ENCODE data around the gene DNAJB4.
"Not testable (repeated sequence)": the region's sequence is repeated elsewhere in the genome, so short reads cannot be mapped to it uniquely, and the experiment has no call there.

Gene DNAJB4

DNA sequence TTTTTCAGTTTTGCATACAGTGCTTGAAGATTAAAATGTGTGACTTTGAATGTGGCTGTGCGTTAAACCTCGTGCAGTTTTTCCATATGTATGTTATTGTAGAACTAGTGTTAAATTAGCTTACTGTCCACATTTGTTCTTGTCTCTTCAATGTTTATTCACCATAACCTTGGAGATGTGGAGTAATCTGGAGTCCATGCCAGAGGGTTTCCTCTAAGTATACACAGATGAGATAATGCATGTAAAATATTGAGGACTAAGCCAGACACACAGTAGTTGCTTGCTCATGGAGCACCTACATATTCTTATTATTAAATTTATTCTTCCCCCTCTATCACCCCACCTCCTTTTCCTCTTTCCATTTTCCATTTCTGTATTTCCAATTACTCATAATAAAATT is 33.3 kb downstream of the DNAJB4 start:
- no peak for DNase-seq (ENCODE audit: low spot score)

DNA sequence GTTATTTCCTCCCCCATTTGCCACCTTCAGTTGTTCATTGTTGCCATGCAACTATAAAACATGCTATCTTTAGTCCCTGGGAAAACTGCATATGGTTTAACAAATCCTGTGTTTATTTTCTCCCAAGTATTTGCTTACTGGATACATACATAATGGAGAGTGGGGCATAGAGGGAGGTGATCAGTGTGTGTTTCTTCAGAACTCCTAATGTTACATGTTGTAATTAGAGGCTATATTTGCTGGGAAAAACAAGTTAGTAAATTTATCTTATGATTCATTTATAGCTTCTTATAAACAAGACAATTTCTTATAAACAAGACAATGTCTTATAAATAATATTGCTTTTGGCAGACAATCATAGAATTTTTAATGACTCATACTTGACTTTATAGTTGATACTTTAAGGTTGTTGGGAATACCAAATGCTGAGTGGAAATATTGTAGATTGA is 33.8 kb downstream of the DNAJB4 start:
- DNase-seq (ENCODE audit: low spot score), result no peak

DNA sequence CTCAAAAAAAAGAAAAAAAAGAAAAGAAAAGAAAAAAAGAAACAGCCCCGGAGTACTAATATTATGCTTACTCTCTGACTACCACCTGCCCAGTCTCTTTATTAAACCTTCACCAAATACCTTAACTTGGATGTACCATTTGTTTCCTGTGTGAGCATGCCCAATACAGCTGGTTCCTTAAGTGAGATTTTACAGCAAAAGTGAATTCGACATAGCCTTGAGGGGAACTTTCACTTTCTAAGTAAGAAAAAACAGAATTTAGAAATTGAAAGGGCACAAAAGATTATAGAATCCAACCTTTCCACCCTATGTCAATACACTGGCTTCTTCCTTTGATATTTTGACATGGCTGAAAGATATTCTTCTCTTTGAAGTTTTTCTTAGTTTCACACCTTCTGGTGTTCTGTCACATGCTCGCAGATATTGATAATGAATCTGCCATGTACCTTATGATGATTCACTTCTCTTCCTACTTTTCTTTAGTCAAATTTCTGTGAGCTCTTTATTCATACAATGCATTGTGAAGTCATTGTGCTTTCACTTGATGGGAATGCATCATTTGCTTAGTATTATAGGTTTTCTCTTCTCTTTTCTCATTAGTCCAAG is 35.8 kb downstream of the DNAJB4 start:
- no peak for DNase-seq (ENCODE audit: low spot score)

DNA sequence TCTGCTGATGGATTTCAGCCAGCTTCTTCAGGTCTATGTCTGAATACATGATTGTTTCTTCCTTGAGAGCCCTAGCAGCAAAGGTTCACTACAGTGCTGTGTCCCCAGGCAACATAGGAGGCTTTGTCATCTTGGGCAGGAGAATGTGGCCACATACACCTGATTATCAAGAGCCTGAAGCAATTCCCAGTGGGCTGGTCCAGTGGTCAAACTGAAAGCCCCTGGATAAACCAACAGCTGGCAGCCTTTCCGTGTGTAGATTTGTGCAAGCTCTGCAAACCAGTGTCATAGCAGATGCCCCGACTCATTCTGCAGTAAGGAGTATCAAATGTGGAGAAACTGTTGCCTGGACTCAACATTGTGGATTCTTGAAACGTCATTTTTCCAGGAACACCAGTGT is 38.7 kb downstream of the DNAJB4 start:
- DNase-seq (ENCODE audit: low spot score), result no peak

DNA sequence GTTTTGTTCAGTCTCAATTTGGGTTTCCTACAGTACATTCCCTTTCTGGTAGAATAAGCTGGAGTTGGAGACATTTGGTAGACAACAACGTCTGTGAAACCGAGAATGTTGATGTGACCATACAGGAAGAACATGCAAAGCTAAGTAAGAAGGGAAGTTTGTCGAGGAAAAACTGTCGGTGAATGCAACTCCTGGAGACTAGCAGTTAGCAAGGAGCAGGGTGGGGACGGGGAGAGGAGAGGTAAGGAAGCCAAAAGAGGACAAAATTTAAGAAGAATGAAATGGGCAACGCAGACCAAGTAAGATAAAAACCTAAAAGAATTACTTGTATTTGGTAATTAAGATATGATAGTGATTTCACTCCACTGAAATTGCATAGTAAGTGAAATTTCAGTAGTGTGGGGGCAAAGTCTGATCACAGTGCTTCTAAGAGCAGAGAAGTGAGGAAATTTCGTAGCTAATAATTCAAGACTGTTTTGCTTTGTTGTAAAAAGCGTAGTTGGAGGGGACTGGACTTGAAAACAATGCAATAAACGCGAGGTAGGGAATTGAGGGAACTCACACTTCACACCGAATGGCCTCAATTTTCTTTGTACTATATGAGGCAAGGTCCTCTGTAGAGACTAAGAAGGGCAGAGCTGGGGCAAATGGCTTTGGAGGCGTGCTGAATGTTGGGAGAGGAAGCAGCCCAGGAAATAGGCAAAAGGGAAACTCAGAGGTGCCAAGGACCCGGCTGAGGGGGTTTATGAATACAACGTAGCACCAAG is 40.2 kb downstream of the DNAJB4 start:
- DNase-seq (ENCODE audit: low spot score), result no peak

DNA sequence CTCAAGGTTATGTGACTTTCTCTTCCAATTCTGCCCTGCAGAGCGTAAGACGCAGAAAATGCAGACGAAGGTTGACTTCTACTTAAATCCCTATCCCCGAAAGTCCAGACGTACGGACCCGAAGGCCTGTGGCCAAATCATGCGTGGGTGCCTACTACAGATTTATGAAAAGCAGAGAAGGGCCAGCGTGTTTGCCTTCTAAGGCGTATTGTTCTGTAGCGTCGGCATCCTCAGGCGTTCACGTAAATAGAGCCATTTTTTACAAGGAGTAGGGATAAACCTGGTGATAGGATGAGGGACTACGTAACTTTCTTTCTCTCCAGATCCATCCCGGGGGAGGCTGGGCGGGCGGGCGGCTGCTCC is 40.8 kb downstream of the DNAJB4 start:
- DNase-seq (ENCODE audit: low spot score), result no peak

DNA sequence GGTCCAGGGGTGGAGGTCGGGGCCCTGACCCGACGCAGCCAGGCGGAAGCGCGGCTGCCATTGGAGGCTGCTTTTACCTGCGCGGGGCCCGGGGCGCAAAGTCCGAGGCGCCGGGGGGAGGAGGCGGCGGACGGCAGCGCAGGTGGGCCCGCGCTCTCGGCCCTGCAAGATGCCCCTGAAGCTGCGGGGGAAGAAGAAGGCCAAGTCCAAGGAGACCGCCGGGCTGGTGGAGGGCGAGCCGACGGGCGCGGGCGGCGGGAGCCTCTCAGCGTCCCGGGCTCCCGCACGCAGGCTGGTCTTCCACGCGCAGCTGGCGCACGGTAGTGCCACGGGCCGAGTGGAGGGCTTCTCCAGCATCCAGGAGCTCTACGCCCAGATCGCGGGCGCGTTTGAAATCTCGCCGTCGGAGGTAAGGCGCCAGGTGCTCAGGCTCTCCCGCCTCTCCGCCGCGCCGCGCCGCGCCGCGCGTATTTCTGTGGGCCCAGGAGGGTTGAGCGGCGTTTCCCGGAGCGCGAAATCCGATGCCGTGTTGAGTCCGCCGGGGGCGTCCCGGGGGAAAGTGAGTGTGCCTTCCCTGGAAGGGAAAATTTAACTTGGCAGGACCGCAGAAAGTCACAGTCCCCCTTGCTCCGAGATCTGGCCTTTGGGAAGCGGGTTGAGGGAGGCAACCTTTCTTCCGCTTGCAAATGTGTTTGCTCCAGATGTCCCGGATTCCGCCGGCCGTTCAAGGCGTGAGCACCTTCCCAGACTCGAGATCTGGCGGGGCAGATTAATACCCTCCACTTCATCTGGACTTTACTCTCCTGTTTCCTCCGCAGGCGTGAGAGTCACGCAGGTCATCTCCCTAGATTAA is 41.4 kb downstream of the DNAJB4 start, which contains the start of gene GIPC2:
Gene GIPC2 (plus strand): TSS at position 41 of the 853 bp plus-strand sequence. CDS start 129 bp downstream, at position 170.
- peak; percentile 50 for DNase-seq (ENCODE audit: low spot score)

DNA sequence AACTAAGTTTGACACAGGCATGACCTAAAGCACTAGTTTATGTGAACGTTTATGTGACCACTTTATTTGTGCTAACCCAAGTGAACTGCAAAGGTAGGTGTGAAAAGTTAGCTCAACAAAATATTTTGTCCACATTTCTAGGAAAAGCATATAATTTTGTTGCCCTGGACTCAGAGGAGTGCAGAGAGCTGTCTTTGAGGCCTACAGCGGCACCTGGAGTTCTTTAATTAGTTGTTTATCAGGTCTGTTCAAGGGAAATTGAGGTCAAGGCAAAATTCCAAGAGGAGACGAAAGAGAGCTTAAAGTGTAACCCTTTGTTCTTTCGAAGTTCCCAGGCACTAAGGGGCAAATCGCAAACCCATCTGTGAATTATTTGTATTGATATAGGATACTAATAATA is 42.4 kb downstream of the DNAJB4 start:
- no peak for DNase-seq (ENCODE audit: low spot score)

DNA sequence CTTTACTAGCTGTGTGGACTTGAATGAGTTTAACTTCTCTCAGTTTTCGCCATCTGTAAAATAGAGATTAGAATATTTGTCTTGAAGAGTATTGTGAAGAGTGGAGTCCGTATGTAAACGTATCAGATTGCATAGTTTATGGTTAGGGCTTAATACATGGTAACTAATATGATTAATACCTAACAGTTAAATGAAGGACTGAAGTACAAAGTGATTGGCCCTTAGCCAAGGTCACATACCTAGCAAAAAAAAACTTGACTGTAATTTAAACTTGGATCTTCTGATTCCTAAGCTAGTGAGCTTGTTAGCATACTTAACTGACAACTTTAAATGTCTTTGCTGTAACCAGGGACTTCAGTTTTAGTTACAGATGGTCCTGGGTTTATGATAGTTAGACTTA is 42.9 kb downstream of the DNAJB4 start:
- DNase-seq (ENCODE audit: low spot score), result no peak

DNA sequence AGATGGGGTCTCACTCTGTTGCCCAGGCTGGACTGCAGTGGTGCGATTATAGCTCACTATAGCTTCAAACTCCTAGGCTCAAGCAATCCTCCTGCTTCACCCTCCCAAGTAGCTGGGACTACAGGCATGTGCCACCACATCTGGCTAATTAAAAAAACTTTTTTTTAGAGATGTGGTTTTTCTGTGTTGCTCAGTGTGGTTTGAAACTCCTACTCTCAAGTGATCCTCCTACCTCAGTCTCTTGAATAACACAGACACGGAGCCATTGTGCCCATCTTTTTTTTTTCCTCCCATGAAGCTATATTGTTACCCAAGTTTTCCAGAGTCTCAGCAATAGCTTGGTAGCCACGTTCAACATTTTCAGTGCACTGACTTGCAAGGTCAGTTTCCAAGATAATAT is 43.7 kb downstream of the DNAJB4 start:
- DNase-seq (ENCODE audit: low spot score), result no peak

DNA sequence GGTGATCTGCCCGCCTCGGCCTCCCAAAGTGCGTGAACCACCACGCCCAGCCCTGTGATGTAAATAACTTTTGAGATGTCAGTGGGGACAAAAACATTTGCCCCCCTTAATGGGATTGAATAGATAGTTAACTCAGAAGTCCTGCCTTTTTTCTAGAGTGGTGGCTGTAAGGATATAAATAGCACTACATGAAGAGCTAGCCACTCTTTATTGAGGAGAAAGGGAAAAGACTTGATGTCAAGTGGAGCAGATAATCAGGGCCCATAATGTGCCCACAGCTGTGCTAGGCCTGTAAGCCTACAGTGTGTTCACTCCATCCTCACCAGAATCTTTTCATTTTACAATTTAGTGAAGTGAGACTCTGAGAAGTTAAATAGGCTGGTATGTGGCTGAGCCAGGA is 44.7 kb downstream of the DNAJB4 start:
- no peak for DNase-seq (ENCODE audit: low spot score)

DNA sequence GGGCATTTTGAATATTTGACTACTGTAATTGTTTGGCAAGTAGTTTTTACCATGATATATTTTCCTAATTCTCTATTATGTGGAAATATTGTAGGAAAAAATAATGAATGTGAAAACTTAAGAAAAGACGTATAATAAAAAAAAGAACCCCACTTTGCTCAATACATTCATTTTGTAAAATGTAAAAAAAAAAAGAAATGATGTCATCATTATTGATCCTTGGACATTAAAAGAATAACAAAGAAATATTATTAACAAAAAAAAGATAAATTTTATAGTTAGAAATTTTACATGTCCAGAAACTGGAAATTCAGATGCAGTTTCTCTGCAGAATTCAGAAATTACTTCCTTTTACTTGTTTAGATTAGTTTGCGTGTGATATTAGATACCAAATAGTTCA is 46.3 kb downstream of the DNAJB4 start:
- no peak for DNase-seq (ENCODE audit: low spot score)

DNA sequence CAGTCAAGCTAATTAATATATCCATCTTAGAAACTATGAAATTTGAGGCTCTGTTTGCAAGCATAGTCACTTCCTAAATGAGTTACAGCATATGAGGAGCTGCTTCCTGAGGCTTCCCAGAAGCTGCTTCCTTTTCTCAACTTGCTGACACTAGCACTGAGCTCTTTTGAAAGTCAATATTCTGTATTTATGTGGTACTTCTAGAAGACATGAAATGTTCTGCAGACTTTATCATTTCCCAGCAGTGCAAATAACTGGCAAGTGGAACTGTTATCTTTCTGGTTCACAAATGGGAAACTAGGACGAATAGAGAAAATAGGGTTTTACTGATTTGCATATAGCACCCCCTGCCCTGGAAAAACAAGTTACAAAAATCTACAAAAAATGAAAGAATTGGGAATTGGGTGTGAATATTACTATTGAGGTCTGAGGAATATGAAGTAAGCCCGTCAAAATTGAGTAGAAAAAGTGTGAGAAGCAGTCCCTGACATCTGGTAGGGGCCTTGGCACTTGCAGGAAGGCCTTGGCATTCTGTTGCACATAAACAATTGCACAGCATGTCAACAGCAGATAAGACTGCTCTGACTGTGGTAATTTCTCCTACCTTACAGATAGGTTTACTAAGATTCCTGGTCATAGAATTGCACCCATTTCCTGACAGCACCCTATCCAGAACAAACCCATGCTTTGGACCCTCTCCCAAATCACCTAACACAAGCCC is 48.1 kb downstream of the DNAJB4 start:
- DNase-seq (ENCODE audit: low spot score), result no peak

DNA sequence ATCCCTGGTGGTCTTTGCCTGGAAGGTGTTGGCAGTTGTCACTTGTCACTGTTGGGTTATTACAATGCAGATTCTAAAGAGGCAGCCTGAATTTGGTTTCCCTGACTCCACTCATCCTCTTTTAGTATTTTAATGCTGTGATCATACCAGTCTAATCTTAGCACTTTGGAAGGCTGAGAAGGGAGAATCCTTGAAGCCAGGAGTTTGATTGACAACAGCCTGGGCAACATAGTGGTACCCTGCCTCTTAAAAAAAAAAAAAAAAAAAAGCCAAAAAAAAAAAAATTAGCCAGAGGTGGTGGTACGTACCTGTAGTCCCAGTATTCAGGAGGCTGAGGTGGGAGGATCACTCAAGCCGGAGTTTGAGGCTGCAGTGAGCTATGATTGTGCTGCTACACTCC is 48.8 kb downstream of the DNAJB4 start:
- DNase-seq (ENCODE audit: low spot score), result no peak

DNA sequence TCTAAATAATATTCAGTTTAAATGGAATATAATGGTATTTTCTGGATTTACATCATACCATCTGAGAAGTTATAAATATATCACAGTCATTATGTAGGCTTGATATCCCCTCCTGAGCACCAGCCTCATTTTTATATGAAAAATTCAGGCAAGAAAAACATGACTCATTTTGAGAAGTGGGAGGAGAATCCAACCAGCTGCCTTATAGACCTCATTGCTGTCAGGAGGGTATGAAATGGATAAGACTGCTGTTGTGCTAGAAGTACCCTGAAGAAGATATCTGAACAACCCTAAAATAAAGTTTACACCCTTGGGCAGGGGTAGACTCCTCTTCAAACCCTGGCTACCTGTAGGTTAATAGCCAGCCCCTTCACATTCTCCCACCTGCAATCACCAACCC is 49.8 kb downstream of the DNAJB4 start:
- DNase-seq (ENCODE audit: low spot score), result no peak

DNA sequence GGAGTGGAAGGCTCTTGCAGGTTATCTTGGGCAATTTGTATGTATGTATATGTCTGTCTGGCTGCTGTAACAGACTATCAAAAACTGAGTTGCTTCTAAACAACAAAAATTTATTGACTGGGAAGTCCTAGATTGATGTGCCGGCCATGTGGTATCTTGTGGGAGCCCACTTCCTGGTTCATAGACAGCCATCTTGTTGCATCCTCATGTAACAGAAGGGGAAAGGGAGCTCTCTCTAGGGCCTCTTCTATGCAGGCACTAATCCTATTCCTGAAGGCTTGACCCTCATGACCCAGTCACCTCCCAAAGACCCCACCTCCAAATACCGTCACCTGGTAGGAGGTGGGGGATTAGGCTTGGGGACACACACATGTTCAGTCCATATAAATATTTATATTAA is 50.2 kb downstream of the DNAJB4 start:
- no peak for DNase-seq (ENCODE audit: low spot score)

DNA sequence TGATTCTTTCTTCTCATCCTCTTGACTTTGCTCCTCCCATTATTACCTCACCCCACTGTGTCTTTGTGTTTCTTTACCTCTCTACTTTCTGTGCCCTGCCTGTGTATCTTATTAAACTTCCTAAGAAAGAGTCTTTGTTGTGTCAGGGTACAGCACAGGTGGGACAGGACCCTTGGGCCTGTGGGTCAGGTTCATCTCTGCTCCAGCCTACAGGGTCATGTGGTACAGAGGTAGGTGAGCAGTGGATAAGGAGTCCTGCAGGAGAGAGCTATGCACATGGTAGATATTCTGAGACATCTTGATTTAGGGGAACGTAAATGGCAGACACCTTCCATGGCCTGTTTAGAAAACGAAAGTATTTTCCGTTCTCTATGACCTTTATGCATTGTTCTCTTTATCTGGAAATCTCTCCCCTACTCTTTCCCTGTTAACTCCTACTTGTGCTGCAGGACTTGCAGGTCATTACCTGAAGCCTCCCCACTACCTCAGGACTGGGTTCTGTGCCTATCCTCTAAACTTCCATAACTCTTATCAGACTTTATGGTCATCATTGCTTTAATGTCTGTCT is 50.9 kb downstream of the DNAJB4 start:
- DNase-seq (ENCODE audit: low spot score), result no peak

DNA sequence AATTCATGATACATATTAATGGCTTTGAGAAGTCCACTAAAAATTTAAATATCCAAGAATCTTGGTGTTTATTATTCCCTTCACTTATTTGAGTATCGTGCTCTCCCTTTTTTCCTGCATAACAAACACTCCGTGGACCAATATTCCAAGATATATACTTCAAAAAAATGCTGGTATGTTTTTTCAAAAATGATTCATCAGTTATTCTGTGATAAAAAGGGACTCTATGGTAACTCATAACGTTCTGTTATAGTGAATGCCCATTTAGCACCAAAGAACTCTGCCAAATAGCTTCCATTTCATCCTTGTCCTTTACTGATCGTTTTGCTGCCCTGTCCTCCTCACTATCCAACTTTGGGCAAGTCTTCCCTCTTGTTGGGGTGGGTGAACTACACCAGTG is 53.9 kb downstream of the DNAJB4 start:
- no peak for DNase-seq (ENCODE audit: low spot score)

DNA sequence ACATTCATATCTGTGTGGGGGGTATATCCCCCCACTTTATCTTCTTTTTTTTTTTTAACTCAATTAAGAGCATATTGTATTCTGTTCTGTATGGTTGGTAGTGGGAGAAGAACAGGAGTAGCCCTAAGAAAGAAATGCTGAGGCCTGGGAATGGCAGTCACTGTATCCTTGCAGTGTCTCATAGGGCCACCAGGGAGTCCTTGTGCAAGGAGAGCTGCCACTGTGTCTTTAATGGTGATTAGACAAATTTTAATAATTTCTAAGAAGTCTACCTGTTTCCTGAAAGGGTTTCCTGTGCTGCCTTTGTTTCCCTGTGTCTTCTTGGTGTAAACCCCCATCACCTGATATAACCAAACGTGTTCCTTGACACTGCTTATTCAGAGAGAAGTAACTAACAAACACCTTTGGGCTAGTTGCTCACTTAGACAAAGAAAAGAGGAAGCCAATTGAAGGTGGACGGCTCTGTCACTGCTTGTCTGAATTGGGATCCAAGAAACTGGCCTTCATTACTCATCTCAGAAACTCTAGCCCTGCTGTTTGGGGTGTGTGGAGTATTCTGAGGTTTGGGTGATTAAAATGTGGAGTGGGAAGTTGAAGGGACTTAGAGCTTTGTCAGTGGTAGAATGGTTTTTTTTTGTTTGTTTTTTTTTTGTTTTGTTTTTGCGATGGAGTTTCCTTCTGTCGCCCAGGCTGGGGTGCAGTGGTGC is 56.3 kb downstream of the DNAJB4 start:
- DNase-seq (ENCODE audit: low spot score), result no peak

DNA sequence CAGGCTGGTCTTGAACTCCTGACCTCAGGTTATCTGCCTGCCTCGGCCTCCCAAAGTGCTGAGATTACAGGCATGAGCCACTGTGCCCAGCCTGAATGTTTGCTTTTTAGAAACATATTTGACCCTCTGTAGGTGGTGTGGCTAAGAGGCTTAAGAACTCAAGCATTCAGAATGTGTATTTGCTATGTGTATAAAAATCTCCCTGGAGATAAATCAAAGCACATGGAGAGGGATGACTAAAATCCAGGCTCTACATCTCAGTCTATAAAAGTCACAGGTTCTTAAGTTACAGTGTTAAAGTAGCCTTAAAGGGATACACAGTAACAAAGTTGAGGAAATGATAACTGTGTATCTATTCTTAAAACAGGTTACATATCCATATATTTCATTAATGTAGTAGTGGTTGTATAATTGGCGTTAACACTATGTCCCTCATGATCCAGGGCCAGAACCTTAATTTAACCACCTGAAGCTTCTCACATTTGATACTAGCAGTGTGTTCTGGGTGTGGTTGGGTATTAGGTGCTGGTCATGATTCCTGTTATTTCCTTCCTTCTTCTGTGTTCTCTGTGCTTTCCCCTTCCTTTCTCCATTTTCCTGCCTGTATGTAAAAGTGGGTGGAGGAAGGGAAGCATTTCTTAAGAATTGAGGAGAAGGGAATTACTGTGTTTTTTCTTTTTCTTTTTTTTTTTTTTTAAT is 57.2 kb downstream of the DNAJB4 start:
- no peak for DNase-seq (ENCODE audit: low spot score)

DNA sequence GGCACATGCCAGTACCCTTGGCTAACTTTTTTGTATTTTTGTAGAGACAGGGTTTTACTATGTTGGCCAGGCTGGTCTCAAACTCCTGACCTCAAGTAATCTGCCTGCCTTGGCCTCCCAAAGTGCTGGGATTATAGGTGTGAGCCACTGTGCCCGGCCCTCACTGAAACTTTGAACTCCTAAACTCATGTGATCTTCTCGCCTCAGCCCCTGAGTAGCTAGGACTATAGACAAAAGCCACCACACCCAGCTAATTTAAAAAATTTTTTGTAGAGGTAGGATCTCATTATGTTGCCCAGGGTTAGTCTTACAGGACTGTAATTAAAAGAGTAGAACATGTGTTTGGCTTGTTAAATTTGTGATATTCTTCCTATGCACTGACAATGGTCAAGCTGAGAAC is 60.1 kb downstream of the DNAJB4 start:
- DNase-seq (ENCODE audit: low spot score), result not testable (repeated sequence)

All from HuH-7 (cell line).